HepG2 (cell line): ENCODE results near the gene CDK2AP2. TPM values are rescaled to one million over a fixed set of nuclear protein-coding genes. Genes with fewer than 3 reads are reported as not detected.

Experiments used
- ATAC-seq: fragments of 200-7000 bp; cut with Tn5 transposase; 3 replicates; pipeline ENCODE4 v1.9.1; 2020; ENCODE audit warnings: mild to moderate bottlenecking, moderate library complexity
- BruUV-seq: library from RNA; stranded (reverse); fragments of 400-500 nt; replicated peaks from 2 replicates; lab custom pipeline; 2021; lab: Mats Ljungman, UMichigan
- CTCF ChIA-PET: fragments of 300-600 bp; formaldehyde crosslinking; extraction: SDS; loops from one replicate; lab custom pipeline; 2021; ENCODE audit warnings: low total read pairs, inconsistent platforms, low intra/inter-chr PET ratio; lab: Yijun Ruan, JAX
- POLR2A ChIA-PET: fragments of 350-600 bp; sonication (Branson Sonifier 250); formaldehyde crosslinking; loops from one replicate; lab custom pipeline; 2020; ENCODE audit warnings: antibody characterized with exemption, inconsistent platforms; lab: Yijun Ruan, JAX
- DNase-seq: peaks from one replicate; pipeline ENCODE4 v3.0.0-alpha.2; 2015; ENCODE audit warnings: low spot score
- FAIRE-seq: peaks from 3 replicates; lab custom pipeline; 2011; peaks lifted over from hg19 to GRCh38; lab: Jason Lieb, UNC
- H2AFZ ChIP-seq: one replicate; pipeline ENCODE4 v1.6.1; 2011; ENCODE audit warnings: low read length, inconsistent platforms
- H3K27ac ChIP-seq: fragments of 300-600 bp; 3 replicates; pipeline ENCODE4 v1.8.0; 2011; ENCODE audit warnings: mixed run types, mild to moderate bottlenecking, mixed read lengths, low read length, inconsistent platforms; ENCODE audit not compliant: insufficient read depth; ENCODE audit errors: extremely low read length
- H3K27me3 ChIP-seq, 2 experiments: fragments of 200-600 bp in 1 of 2; 2 replicates in 1 of 2; 3 replicates in 1 of 2; pipeline versions ENCODE4 v1.6.0 to v1.8.0; 2011; ENCODE audit warnings: low read length in 2 of 2, mild to moderate bottlenecking in 2 of 2, moderate library complexity in 2 of 2, inconsistent platforms in 1 of 2; ENCODE audit not compliant: insufficient read depth in 2 of 2, control insufficient read depth in 1 of 2
- H3K36me3 ChIP-seq, 2 experiments: fragments of 200-600 bp in 1 of 2; replicated peaks in 1 of 2; 2 replicates in 1 of 2; 3 replicates in 1 of 2; pipeline versions ENCODE4 v1.5.1 to v1.8.0; 2011; ENCODE audit warnings: low read length in 2 of 2, inconsistent platforms in 1 of 2; ENCODE audit not compliant: insufficient read depth in 2 of 2, control insufficient read depth in 1 of 2
- H3K4me1 ChIP-seq: 2 replicates; pipeline ENCODE4 v1.5.1; 2012; ENCODE audit warnings: low read length, inconsistent platforms; ENCODE audit not compliant: insufficient read depth
- H3K4me2 ChIP-seq: 2 replicates; pipeline ENCODE4 v1.6.0; 2011; ENCODE audit warnings: low read depth, low read length, inconsistent platforms
- H3K4me3 ChIP-seq, 3 experiments: fragments of 200-600 bp in 1 of 3; sonication (generic), shearing (Covaris generic) in 1 of 3; replicated peaks in 1 of 3; 2 replicates each; pipeline ENCODE4 v1.5.1; 2011 to 2016; ENCODE audit warnings: low read length in 3 of 3, inconsistent platforms in 2 of 3, low read depth in 2 of 3, mild to moderate bottlenecking in 2 of 3, control low read depth in 1 of 3, mixed read lengths in 1 of 3; ENCODE audit not compliant: insufficient read depth in 1 of 3
- H3K79me2 ChIP-seq: one replicate; pipeline ENCODE4 v1.6.1; 2011; ENCODE audit warnings: low read length, inconsistent platforms; ENCODE audit not compliant: insufficient read depth
- H3K9ac ChIP-seq: 2 replicates; pipeline ENCODE4 v1.6.0; 2011; ENCODE audit warnings: mild to moderate bottlenecking, low read depth, low read length, inconsistent platforms; ENCODE audit not compliant: insufficient read depth
- H3K9me3 ChIP-seq: 2 replicates; pipeline ENCODE4 v1.5.1; 2012; ENCODE audit warnings: mild to moderate bottlenecking, low read length
- H4K20me1 ChIP-seq: 2 replicates; pipeline ENCODE4 v1.6.0; 2011; ENCODE audit warnings: inconsistent platforms, mild to moderate bottlenecking, low read length, moderate library complexity; ENCODE audit not compliant: insufficient read depth
- FOSL2 ChIP-seq: sonication (generic); formaldehyde crosslinking; IDR thresholded peaks from 2 replicates; pipeline ENCODE4 v1.4.0; 2020; ENCODE audit warnings: missing genetic modification reagents
- IKZF5 ChIP-seq: IDR thresholded peaks from 2 replicates; pipeline ENCODE4 v1.6.1; 2018; ENCODE audit warnings: missing genetic modification reagents, mild to moderate bottlenecking, missing compliant biosample characterization
- MATR3 ChIP-seq: sonication (generic); formaldehyde crosslinking; IDR thresholded peaks from 2 replicates; pipeline ENCODE4 v1.4.0; 2020; ENCODE audit warnings: missing genetic modification reagents
- NR2C2 ChIP-seq: sonication (generic); formaldehyde crosslinking; IDR thresholded peaks from 2 replicates; pipeline ENCODE4 v1.4.0; 2020; ENCODE audit warnings: missing genetic modification reagents, mild to moderate bottlenecking, moderate library complexity, borderline replicate concordance
- NR2F6 ChIP-seq, 2 experiments: IDR thresholded peaks; 2 replicates each; pipeline ENCODE4 v1.6.1; 2016; ENCODE audit warnings: antibody characterized with exemption in 1 of 2, mild to moderate bottlenecking in 1 of 2
- SKI ChIP-seq: fragments of 450-650 bp; IDR thresholded peaks from one replicate; pipeline ENCODE4 v1.6.1; 2018; ENCODE audit warnings: mild to moderate bottlenecking; ENCODE audit not compliant: partially characterized antibody
- THAP11 ChIP-seq: IDR thresholded peaks from 2 replicates; pipeline ENCODE4 v1.6.1; 2016; ENCODE audit warnings: missing biosample characterization, missing genetic modification reagents
- ZBTB3 ChIP-seq: sonication (generic); formaldehyde crosslinking; IDR thresholded peaks from 2 replicates; pipeline ENCODE4 v1.4.0; 2020; ENCODE audit warnings: low read depth, mild to moderate bottlenecking, moderate library complexity, missing genetic modification reagents, borderline replicate concordance
- ZNF546 ChIP-seq: sonication (generic); formaldehyde crosslinking; conservative IDR thresholded peaks from 2 replicates; pipeline ENCODE4 v1.8.1; 2023; ENCODE audit warnings: mild to moderate bottlenecking, missing genetic modification reagents
- ZNF556 ChIP-seq: sonication (generic); formaldehyde crosslinking; IDR thresholded peaks from 2 replicates; pipeline ENCODE4 v1.4.0; 2020; ENCODE audit warnings: mild to moderate bottlenecking, missing genetic modification reagents, borderline replicate concordance
- WGBS: methylation state at CpG from one replicate; pipeline ENCODE4 v1.1.6; 2017; ENCODE audit warnings: low lambda C conversion rate; 5-methylcytosine and 5-hydroxymethylcytosine counted together
- in situ Hi-C: cut with HindIII; loops from 2 replicates; pipeline ENCODE4 v1.10.0; 2017; ENCODE audit warnings: low pct_unique_long_range_greater_than_20kb; ENCODE audit not compliant: extremely low pct_ligation_motif_present
- intact Hi-C: fragments of 100-400 bp; cut with micrococcal nuclease; formaldehyde crosslinking; loops from one replicate; pipeline ENCODE4 v1.10.0; 2022; ENCODE audit not compliant: unreplicated experiment
- polyA plus RNA-seq, 8 experiments: library from polyadenylated mRNA; depleted of rRNA in 3 of 8; stranded (reverse) in 7 of 8; unstranded in 1 of 8; fragments of >200 nt; fragmentation: Illumina TruSeq in 4 of 8; extraction: Trizol in 4 of 8; gene quantifications; 2 replicates each; pipeline versions ENCODE4 v1.2.1 to v1.2.3, GENCODE V29; 2011 to 2016; ENCODE audit warnings: low read depth in 4 of 8, missing spikeins in 1 of 8, mixed read lengths in 1 of 8; ENCODE audit not compliant: insufficient read depth in 1 of 8
- total RNA-seq, 5 experiments: library from RNA; depleted of rRNA; stranded (reverse); fragments of >200 nt; fragmentation: Illumina TruSeq; extraction: Trizol; gene quantifications; 2 replicates each; pipeline ENCODE4 v1.2.3, GENCODE V29; 2016; ENCODE audit warnings: low read depth in 1 of 5

CDK2AP2 gene
- total and polyA plus RNA-seq, 2 of the 13 experiments (the other 11 are each of a cell fraction or from before 2014, with no cell fraction given), result 15.0 to 23.2 TPM

- no peaks in the 10 kb centered on the region for H4K20me1 ChIP-seq
- no peaks in the 10 kb centered on the region for H3K9me3 ChIP-seq
- TF ChIP-seq THAP11 (CRISPR knock-in tag) (no peak), NR2C2 (CRISPR knock-in tag) (no peak), ZBTB3 (no peak), ZNF546 (CRISPR knock-in tag) (no peak), IKZF5 (CRISPR knock-in tag) (0 out of 2 replicates have a peak, but pooled peaks have one; percentile 6), NR2F6 (IDR thresholded peaks at IDR 0.05) (no peak), NR2F6 (CRISPR knock-in tag; IDR thresholded peaks at IDR 0.05) (no peak), ZNF556 (CRISPR knock-in tag) (no peak), SKI (no peak), MATR3 (CRISPR knock-in tag) (no peak), FOSL2 (0 out of 2 replicates have a peak, but pooled peaks have one; percentile 10)
- TF ChIP-seq, all 625 proteins: peak for 2
- no TSS peak for BruUV-seq
- H3K4me2 ChIP-seq, result peak overlapping the region; percentile 97
- DNase-seq, result no peak
- ChIA-PET CTCF (no interaction called here), POLR2A (interaction anchor here (1.0 to 2.0 kb wide), 12 partner anchors 8 to 228 kb away, joined by 3 to 22 read pairs (median 4); partner anchors contain the start of genes AIP, POLD4, PPP1CA and PTPRCAP)
- no peak overlapping the region for H3K27ac ChIP-seq
- no peaks in the 10 kb centered on the region for H3K27me3 ChIP-seq
- in situ Hi-C loops (loop anchor here (5.0 kb wide), 1 partner anchor 66 kb away; the partner anchor contains the start of genes PPP1CA and TBC1D10C), intact Hi-C loops (no loop called here)
- WGBS, result 15% methylated on average over 5 of the region's 5 CpGs
- no peak for FAIRE-seq
- H3K4me1 ChIP-seq, result peaks cover 67% of the 10 kb centered on the region
- ATAC-seq, result no peak
- H2AFZ ChIP-seq, result no peak overlapping the region
- H3K9ac ChIP-seq, result peak overlapping the region; percentile 71
- no peaks in the 10 kb centered on the region for H3K79me2 ChIP-seq
- H3K36me3 ChIP-seq, result no peaks in the 10 kb centered on the region
- peak overlapping the region; percentile 81 to 87 (median 81) for H3K4me3 ChIP-seq
Measured at GRCh38 chr11:67468056-67468455, 39.9 kb downstream of the CDK2AP2 start.
